ENCODE data around the gene OSBPL5. TPM values are rescaled to one million over a fixed set of nuclear protein-coding genes. Genes with fewer than 3 reads are reported as not detected.

Gene OSBPL5
- polyA plus RNA-seq, 2 of the 4 experiments (the other 2 are of a cell fraction) = 1.6 to 4.6 TPM

DNA sequence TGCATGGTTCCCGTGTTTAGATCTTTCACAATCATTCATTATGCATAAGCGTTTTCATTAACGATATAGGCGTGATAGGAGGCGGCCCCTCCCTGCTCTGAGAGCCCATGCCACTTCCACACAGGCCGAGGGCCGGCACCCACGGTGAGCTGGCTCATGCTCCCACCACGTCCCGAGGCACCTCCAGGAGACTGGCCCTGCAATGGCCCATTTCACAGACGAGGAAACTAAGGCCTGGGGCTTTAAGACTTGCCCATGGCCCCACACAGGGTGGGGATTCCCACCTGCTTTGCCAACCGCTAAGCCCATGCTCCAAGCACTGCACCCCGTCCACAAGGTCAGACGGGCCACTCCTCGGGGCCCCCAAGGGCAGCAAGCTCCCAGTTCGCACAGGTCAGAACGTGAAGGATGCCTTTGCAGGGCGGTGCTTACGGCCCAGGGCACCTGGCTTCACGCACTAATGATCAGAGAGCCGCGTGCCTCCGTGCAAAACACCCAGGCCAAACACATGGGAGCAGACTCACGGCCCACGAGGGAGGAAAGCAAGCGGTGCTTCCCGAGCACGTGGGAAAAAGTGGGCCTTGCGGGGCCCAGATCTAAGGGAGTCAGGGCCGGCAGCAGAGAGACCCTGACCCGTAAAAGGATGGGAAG lies 8.3 kb downstream of the OSBPL5 start (continued):
- TF ChIP-seq TP53 (CRISPR knock-in tag; IDR thresholded peaks at IDR 0.05) = no peak

- Histone ChIP-seq H3K27ac (no peak overlapping the region), H3K4me1 (peaks cover 14% of the 10 kb centered on the region; the same call in 2 of the 3 replicates), H3K4me3 (no peak overlapping the region), H3K4me2 (no peak overlapping the region), H3K9me3 (no peaks in the 10 kb centered on the region)
- FAIRE-seq (no peak), ATAC-seq (no peak), DNase-seq (ENCODE audit: low read depth in 1 of 2, low spot score in 1 of 2) (no peak)
- CTCF ChIA-PET = interaction anchor here (1.4 kb wide), 1 partner anchor 45 kb away, joined by 4 read pairs; no protein-coding TSS in a partner anchor
- POLR2A ChIA-PET = no interaction called here
- TF ChIP-seq ZC3H11A (IDR thresholded peaks at IDR 0.05) (no peak), TP53 (CRISPR knock-in tag; IDR thresholded peaks at IDR 0.05) (no peak), HOXA7 (CRISPR knock-in tag; IDR thresholded peaks at IDR 0.05) (no peak), NR3C1 (IDR thresholded peaks at IDR 0.05) (no peak), EHMT2 (IDR thresholded peaks at IDR 0.05; ENCODE audit: low read depth) (no peak), SMC3 (IDR thresholded peaks at IDR 0.05) (no peak)
- 89% methylated on average over 14 of the region's 14 CpGs for WGBS (ENCODE audit: missing lambda C conversion rate)
Observed at GRCh38 chr11:3156282-3156660, 8.8 kb downstream of the OSBPL5 start.

DNA sequence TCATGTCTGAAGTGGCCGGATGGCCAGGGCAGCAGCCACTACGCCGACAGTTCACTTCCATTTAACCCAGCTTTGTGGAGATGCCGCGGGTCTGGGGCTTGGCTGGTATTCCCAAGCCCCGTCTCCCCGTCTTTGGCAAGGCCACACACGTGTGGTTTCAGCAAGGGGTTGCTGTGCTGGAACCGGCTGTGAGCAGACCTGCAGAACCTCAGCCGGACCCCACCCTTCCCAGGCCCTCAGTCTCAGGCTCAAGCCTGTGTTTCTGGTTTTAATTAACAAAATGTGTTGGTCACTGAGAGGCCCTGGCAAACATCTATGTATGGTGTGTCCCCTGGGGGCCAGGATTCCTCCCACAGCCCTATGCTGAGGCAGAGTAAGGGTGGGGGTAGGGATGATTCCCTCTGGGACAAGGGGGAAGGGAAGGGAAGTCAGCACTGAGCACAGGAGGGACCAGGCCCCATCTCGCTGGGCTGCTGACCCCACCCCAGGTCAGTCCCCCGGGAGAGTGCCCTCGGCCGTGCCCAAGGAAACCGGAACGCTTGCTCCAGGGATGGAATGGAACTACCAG lies 9.3 kb downstream of the OSBPL5 start:
- no peak for FAIRE-seq
- ChIA-PET CTCF (interaction anchor here (1.4 kb wide), 1 partner anchor 45 kb away, joined by 4 read pairs; no protein-coding TSS in a partner anchor), POLR2A (no interaction called here)
- Histone ChIP-seq H3K4me3 (no peak overlapping the region), H3K9me3 (no peaks in the 10 kb centered on the region), H3K4me2 (no peak overlapping the region), H3K4me1 (peaks cover 14% of the 10 kb centered on the region; the same call in 2 of the 3 replicates), H3K27ac (no peak overlapping the region)
- no peak for ATAC-seq
- TF ChIP-seq, protein P1, sequence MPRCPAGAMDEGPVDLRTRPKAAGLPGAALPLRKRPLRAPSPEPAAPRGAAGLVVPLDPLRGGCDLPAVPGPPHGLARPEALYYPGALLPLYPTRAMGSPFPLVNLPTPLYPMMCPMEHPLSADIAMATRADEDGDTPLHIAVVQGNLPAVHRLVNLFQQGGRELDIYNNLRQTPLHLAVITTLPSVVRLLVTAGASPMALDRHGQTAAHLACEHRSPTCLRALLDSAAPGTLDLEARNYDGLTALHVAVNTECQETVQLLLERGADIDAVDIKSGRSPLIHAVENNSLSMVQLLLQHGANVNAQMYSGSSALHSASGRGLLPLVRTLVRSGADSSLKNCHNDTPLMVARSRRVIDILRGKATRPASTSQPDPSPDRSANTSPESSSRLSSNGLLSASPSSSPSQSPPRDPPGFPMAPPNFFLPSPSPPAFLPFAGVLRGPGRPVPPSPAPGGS (IDR thresholded peaks at IDR 0.05) = no peak
- no peak for TF ChIP-seq NR3C1 (IDR thresholded peaks at IDR 0.05)
- TF ChIP-seq HOXA7 (CRISPR knock-in tag; IDR thresholded peaks at IDR 0.05) = no peak
- TF ChIP-seq CBX8 (IDR thresholded peaks at IDR 0.05) = no peak
- TF ChIP-seq HEYL (CRISPR knock-in tag; IDR thresholded peaks at IDR 0.05) = no peak
- TF ChIP-seq PHF8 (IDR thresholded peaks at IDR 0.05; ENCODE audit: borderline replicate concordance, low read depth) = no peak
- TF ChIP-seq MYC (IDR thresholded peaks at IDR 0.05; ENCODE audit: borderline replicate concordance, low read length) = no peak
- no peak for TF ChIP-seq BHLHE40 (IDR thresholded peaks at IDR 0.05; ENCODE audit: low read depth, low read length)
- no peak for TF ChIP-seq ATOH8 (CRISPR knock-in tag; IDR thresholded peaks at IDR 0.05; ENCODE audit: low read depth)
- TF ChIP-seq PBX3 (IDR thresholded peaks at IDR 0.05) = no peak
- TF ChIP-seq SREBF2 (IDR thresholded peaks at IDR 0.05) = no peak
- no peak for TF ChIP-seq FOXS1 (CRISPR knock-in tag; IDR thresholded peaks at IDR 0.05)
- TF ChIP-seq, protein P2, sequence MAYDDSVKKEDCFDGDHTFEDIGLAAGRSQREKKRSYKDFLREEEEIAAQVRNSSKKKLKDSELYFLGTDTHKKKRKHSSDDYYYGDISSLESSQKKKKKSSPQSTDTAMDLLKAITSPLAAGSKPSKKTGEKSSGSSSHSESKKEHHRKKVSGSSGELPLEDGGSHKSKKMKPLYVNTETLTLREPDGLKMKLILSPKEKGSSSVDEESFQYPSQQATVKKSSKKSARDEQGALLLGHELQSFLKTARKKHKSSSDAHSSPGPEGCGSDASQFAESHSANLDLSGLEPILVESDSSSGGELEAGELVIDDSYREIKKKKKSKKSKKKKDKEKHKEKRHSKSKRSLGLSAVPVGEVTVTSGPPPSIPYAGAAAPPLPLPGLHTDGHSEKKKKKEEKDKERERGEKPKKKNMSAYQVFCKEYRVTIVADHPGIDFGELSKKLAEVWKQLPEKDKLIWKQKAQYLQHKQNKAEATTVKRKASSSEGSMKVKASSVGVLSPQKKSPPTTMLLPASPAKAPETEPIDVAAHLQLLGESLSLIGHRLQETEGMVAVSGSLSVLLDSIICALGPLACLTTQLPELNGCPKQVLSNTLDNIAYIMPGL (CRISPR knock-in tag; IDR thresholded peaks at IDR 0.05; ENCODE audit: borderline replicate concordance) = no peak
- no peak for TF ChIP-seq ZC3H11A (IDR thresholded peaks at IDR 0.05)
- no peak for TF ChIP-seq RFX5 (IDR thresholded peaks at IDR 0.05)
- TF ChIP-seq, protein P3, sequence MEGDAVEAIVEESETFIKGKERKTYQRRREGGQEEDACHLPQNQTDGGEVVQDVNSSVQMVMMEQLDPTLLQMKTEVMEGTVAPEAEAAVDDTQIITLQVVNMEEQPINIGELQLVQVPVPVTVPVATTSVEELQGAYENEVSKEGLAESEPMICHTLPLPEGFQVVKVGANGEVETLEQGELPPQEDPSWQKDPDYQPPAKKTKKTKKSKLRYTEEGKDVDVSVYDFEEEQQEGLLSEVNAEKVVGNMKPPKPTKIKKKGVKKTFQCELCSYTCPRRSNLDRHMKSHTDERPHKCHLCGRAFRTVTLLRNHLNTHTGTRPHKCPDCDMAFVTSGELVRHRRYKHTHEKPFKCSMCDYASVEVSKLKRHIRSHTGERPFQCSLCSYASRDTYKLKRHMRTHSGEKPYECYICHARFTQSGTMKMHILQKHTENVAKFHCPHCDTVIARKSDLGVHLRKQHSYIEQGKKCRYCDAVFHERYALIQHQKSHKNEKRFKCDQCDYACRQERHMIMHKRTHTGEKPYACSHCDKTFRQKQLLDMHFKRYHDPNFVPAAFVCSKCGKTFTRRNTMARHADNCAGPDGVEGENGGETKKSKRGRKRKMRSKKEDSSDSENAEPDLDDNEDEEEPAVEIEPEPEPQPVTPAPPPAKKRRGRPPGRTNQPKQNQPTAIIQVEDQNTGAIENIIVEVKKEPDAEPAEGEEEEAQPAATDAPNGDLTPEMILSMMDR (IDR thresholded peaks at IDR 0.05) = no peak
- TF ChIP-seq EP300 (IDR thresholded peaks at IDR 0.05) = no peak
- no peak for TF ChIP-seq HOXB5 (CRISPR knock-in tag; IDR thresholded peaks at IDR 0.05)
- TF ChIP-seq ESRRA (IDR thresholded peaks at IDR 0.05; ENCODE audit: borderline replicate concordance, low read length) = no peak
- WGBS (ENCODE audit: missing lambda C conversion rate) = 97% methylated on average over 15 of the region's 16 CpGs
- DNase-seq (ENCODE audit: low read depth in 1 of 2, low spot score in 1 of 2) = no peak
